Hematopoietic multipotent progenitor cell treated with erythropoietin and hydrocortisone succinate and interleukin-3 and kit ligand, for 15 days (in vitro differentiated cells): ENCODE data around the gene FUT6.
"Not testable (repeated sequence)": the region's sequence is repeated elsewhere in the genome, so short reads cannot be mapped to it uniquely, and the experiment has no call there.

Experiments used
- DNase-seq: peaks from one replicate; pipeline ENCODE4 v3.0.0-alpha.2; 2015; ENCODE audit warnings: low spot score

The FUT6 gene

GRCh38 chr19:5785423-5785822 lies 54.1 kb downstream of the FUT6 start:
- no peak for DNase-seq

- DNase-seq, result no peak
Observed at GRCh38 chr19:5784581-5785147, 54.8 kb downstream of the FUT6 start, which contains the start of gene PRR22. TSS of gene PRR22 (minus strand) at chr19:5784746. CDS start at chr19:5784660, 86 bp downstream.

GRCh38 chr19:5782945-5783919 lies 56.3 kb downstream of the FUT6 start:
- DNase-seq, result no peak

- no peak for DNase-seq
Observed at GRCh38 chr19:5782322-5782721, 57.2 kb downstream of the FUT6 start.

GRCh38 chr19:5780916-5781315 lies 58.6 kb downstream of the FUT6 start:
- not testable (repeated sequence) for DNase-seq
